HG02610 (cell line): Measurements from ENCODE around the gene OR51A7.
"Not testable (repeated sequence)": the region's sequence is repeated elsewhere in the genome, so short reads cannot be mapped to it uniquely, and the experiment has no call there.

Source experiments
- ATAC-seq: cut with Tn5 transposase; IDR thresholded peaks from one replicate; pipeline ENCODE4 v1.9.1; 2021; ENCODE audit warnings: mild to moderate bottlenecking, moderate library complexity; ENCODE audit not compliant: unreplicated experiment

The OR51A7 gene

DNA sequence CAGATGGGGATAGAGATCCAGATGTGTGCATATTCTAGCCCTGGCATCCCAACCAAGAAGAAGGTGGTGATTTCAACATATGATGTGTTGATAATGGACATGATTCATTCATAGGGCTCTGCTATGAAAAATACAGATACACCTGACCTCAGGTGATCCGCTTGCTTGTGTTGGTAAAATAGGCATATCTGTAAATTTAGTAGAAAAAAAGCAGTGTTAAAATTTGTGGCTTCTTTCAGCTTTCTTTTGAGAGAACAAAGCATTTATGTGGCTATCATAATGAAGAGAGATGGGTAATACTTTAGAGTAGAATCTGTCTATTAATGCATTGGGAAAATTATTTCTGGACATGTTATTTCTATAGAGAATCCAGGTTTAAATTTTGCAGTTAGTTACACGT is 52.0 kb downstream of the OR51A7 start, which contains the start of gene OR51A2:
Gene OR51A2, minus strand, starts transcription at position 101 of the 400 bp plus-strand sequence. Its CDS starts 0 bp downstream, at position 101.
- ATAC-seq: not testable (repeated sequence)

DNA sequence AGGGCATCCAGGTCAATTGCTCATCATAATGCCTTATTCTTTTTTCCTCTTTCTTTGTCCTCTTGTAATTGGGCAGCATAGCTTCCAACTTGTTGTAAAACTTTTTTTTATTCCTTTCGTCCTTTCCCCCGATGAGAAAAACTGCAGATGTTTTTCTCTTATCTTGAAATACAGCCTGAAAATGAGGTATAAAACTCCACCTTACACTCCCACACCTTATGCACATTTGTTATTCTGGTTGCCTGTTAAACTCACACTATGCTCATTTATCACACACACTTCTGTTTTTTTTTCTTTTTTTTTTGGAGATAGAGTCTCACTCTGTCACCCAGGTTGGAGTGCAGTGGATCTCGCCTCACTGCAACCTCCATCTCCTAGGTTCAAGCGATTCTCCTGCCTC is 53.8 kb downstream of the OR51A7 start:
- ATAC-seq: no peak
